ENCODE measurements around the gene ISG15.
"Not testable (repeated sequence)": the region's sequence is repeated elsewhere in the genome, so short reads cannot be mapped to it uniquely, and the experiment has no call there.

The ISG15 gene

GRCh38 chr1:1030867-1031658, 17.8 kb downstream of the ISG15 start:
- not testable (repeated sequence) for DNase-seq

GRCh38 chr1:1031659-1032235, 18.4 kb downstream of the ISG15 start:
- DNase-seq, result no peak

- no peak for DNase-seq
These were observed 19.1 kb downstream of the ISG15 start for GRCh38 chr1:1032424-1032823.

GRCh38 chr1:1033009-1033587, 19.8 kb downstream of the ISG15 start:
- no peak for DNase-seq

GRCh38 chr1:1033731-1034438, 20.6 kb downstream of the ISG15 start:
- no peak for DNase-seq

- no peak for DNase-seq
These were observed 21.1 kb downstream of the ISG15 start for GRCh38 chr1:1034439-1034781.

GRCh38 chr1:1035291-1035943, 22.1 kb downstream of the ISG15 start:
- DNase-seq, result no peak

GRCh38 chr1:1037366-1038327, 24.4 kb downstream of the ISG15 start:
- DNase-seq, result no peak

- DNase-seq, result no peak
These were observed 25.4 kb downstream of the ISG15 start for GRCh38 chr1:1038694-1039093.

GRCh38 chr1:1039145-1039910, 26.0 kb downstream of the ISG15 start:
- no peak for DNase-seq

- no peak for DNase-seq
These were observed 27.0 kb downstream of the ISG15 start for GRCh38 chr1:1040004-1040991.

- no peak for DNase-seq
These were observed 27.8 kb downstream of the ISG15 start for GRCh38 chr1:1041092-1041523.

- DNase-seq, result no peak
These were observed 28.6 kb downstream of the ISG15 start for GRCh38 chr1:1041873-1042272.

- DNase-seq, result no peak
These were observed 29.5 kb downstream of the ISG15 start for GRCh38 chr1:1042835-1043234.

- no peak for DNase-seq
These were observed 30.1 kb downstream of the ISG15 start for GRCh38 chr1:1043411-1043810.

- no peak for DNase-seq
These were observed 30.6 kb downstream of the ISG15 start for GRCh38 chr1:1043921-1044320.

- DNase-seq, result no peak
These were observed 31.3 kb downstream of the ISG15 start for GRCh38 chr1:1044455-1045078.

GRCh38 chr1:1045129-1045528, 31.8 kb downstream of the ISG15 start:
- no peak for DNase-seq

- no peak for DNase-seq
These were observed 32.9 kb downstream of the ISG15 start for GRCh38 chr1:1046243-1046642.

Measured in NCI-H2107 (cell line).